ENCODE results near the gene COL20A1. TPM values are rescaled to one million over a fixed set of nuclear protein-coding genes. Genes with fewer than 3 reads are reported as not detected.

COL20A1 gene
- polyA plus RNA-seq, 3 donors, result 0.42 to 0.65 (median 0.46) TPM

- no peak for DNase-seq (ENCODE audit: low read depth in 3 of 3, low spot score in 2 of 3)
Measured at GRCh38 chr20:63383556-63383955, 90.6 kb downstream of the COL20A1 start.

DNA sequence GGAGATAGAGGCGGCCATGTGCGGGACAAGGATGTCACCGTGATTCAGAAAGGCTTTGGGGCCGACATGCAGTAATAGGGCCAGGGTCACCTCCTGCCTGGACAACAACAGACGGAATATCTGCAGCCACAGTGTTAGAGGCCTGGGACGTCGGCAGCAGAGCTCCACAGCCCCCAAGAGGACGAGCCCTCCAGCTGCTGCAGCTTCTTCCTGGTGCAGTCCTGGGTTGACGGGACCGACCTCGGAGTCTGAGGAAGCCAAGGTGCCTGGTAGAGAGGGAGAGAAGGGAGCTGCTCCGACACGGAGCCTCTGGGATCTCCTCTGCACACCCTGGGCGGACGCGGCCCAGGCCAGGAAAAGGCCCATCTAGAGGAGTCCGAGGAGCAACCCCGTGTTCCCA is 91.3 kb downstream of the COL20A1 start:
- DNase-seq (ENCODE audit: low read depth in 3 of 3, low spot score in 2 of 3), result no peak

Other genes with a start within 250 kb of the COL20A1 start
- gene YTHDF1, start 77.1 kb upstream of the COL20A1 start, polyA plus RNA-seq (ENCODE audit: insufficient read length in 3 of 3), result 10 to 100 TPM; 41.2 to 44.3 (median 42.2) TPM
- gene BIRC7, start 57.3 kb upstream of the COL20A1 start, polyA plus RNA-seq (ENCODE audit: insufficient read length in 3 of 3), result 1 to 10 TPM in 2 of 3 donors, under 1 TPM in 1; 0.42 to 1.9 (median 1.3) TPM
- gene NKAIN4, start 38.7 kb upstream of the COL20A1 start, polyA plus RNA-seq (ENCODE audit: insufficient read length in 3 of 3), result 10 to 100 TPM; 21.1 to 27.0 (median 22.7) TPM
- 10 to 100 TPM; 51.6 to 53.4 (median 52.9) TPM for gene ARFGAP1, start 20.4 kb upstream of the COL20A1 start, polyA plus RNA-seq (ENCODE audit: insufficient read length in 3 of 3)
- gene CHRNA4, start 68.2 kb downstream of the COL20A1 start, polyA plus RNA-seq (ENCODE audit: insufficient read length in 3 of 3), result 1 to 10 TPM; 5.0 to 8.1 (median 6.8) TPM
- 1 to 10 TPM; 3.9 to 6.1 (median 4.9) TPM for gene KCNQ2, start 179.5 kb downstream of the COL20A1 start, polyA plus RNA-seq (ENCODE audit: insufficient read length in 3 of 3)
- gene EEF1A2, start 205.9 kb downstream of the COL20A1 start, polyA plus RNA-seq (ENCODE audit: insufficient read length in 3 of 3), result 1 to 10 TPM in 2 of 3 donors, under 1 TPM in 1; 0.79 to 1.6 (median 1.1) TPM
- gene PPDPF, start 227.6 kb downstream of the COL20A1 start, polyA plus RNA-seq (ENCODE audit: insufficient read length in 3 of 3), result 100 to 1,000 TPM; 108 to 192 (median 149) TPM
- gene PTK6, start 244.2 kb downstream of the COL20A1 start, polyA plus RNA-seq (ENCODE audit: insufficient read length in 3 of 3), result under 1 TPM; 0.22 to 0.61 (median 0.49) TPM